Spleen (tissue), 3 donors: ENCODE measurements around the gene DYNLT1.

Experiments
- POLR2A ChIP-seq, 3 donors: fragments of 450-650 bp; IDR thresholded peaks; one replicate each; pipeline ENCODE4 v1.5.1; 2017; ENCODE audit warnings: antibody characterized with exemption in 3 of 3, mild to moderate bottlenecking in 1 of 3
- POLR2AphosphoS5 ChIP-seq, 3 donors: sonication (generic); formaldehyde crosslinking; IDR thresholded peaks; one replicate each; pipeline ENCODE4 v1.5.1; 2017; ENCODE audit warnings: antibody characterized with exemption in 3 of 3

DNA sequence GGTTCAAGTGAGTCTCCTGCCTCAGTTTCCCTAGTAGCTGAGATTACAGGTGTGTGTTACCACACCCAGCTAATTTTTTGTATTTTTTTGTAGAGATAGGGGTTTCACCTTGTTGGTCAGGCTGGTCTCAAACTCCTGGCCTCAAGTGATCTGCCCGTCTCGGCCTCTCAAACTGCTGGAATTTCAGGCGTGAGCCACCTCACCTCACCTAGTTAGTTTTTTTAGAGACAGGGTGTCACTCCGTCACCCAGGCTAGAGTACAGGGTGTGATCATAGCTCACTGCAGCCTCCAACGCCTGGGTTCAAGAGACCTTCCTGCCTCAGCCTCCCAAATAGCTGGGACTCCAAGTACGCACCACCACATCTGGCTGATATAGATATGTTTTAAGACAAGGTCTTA, 28.2 kb upstream of the DYNLT1 start:
- TF ChIP-seq POLR2A (IDR thresholded peaks at IDR 0.05), result no peak
- TF ChIP-seq POLR2AphosphoS5 (IDR thresholded peaks at IDR 0.05), result no peak
